ENCODE data around the gene ASTN2. TPM values are rescaled to one million over a fixed set of nuclear protein-coding genes. Genes with fewer than 3 reads are reported as not detected.

ASTN2 gene
- polyA plus RNA-seq, 1 donor from 2014 or later = 6.8 TPM

- Histone ChIP-seq H4K20me1 (ENCODE audit: insufficient read depth) (no peaks in the 10 kb centered on the region), H3K9me3 (ENCODE audit: low read length) (no peaks in the 10 kb centered on the region), H3F3A (ENCODE audit: insufficient read depth, low read length, poor library complexity, severe bottlenecking) (no peaks in the 10 kb centered on the region), H3K79me2 (replicated peaks; ENCODE audit: insufficient read depth, low read length) (no peaks in the 10 kb centered on the region), H3K4me3 (ENCODE audit: low read length) (no peak overlapping the region), H3K27me3 (ENCODE audit: insufficient read depth, low read depth, low read length) (no peaks in the 10 kb centered on the region), H3K27ac (ENCODE audit: low read length) (no peak overlapping the region), H3K4me2 (ENCODE audit: low read length) (no peak overlapping the region), H3K9me2 (ENCODE audit: insufficient read depth, low read length) (no peaks in the 10 kb centered on the region), H3K9ac (ENCODE audit: low read length) (no peak overlapping the region), H2AFZ (ENCODE audit: low read depth, low read length) (no peak overlapping the region), H3K36me3 (ENCODE audit: insufficient read depth, low read length) (no peaks in the 10 kb centered on the region)
- TF ChIP-seq TAF1 (IDR thresholded peaks at IDR 0.05; ENCODE audit: low read depth) (no peak), EP300 (conservative IDR thresholded peaks at IDR 0.05; ENCODE audit: poor library complexity, severe bottlenecking) (no peak), CTCF (IDR thresholded peaks at IDR 0.05; ENCODE audit: poor library complexity, severe bottlenecking) (no peak), MXI1 (conservative IDR thresholded peaks at IDR 0.05; ENCODE audit: poor library complexity, severe bottlenecking) (no peak), POLR2AphosphoS5 (IDR thresholded peaks at IDR 0.05) (no peak), EZH2 (IDR thresholded peaks at IDR 0.05; ENCODE audit: borderline replicate concordance, insufficient read depth, low read length, poor library complexity, severe bottlenecking) (no peak), RAD21 (conservative IDR thresholded peaks at IDR 0.05) (no peak), SMC3 (conservative IDR thresholded peaks at IDR 0.05; ENCODE audit: poor library complexity) (no peak)
- TF ChIP-seq, protein P1, sequence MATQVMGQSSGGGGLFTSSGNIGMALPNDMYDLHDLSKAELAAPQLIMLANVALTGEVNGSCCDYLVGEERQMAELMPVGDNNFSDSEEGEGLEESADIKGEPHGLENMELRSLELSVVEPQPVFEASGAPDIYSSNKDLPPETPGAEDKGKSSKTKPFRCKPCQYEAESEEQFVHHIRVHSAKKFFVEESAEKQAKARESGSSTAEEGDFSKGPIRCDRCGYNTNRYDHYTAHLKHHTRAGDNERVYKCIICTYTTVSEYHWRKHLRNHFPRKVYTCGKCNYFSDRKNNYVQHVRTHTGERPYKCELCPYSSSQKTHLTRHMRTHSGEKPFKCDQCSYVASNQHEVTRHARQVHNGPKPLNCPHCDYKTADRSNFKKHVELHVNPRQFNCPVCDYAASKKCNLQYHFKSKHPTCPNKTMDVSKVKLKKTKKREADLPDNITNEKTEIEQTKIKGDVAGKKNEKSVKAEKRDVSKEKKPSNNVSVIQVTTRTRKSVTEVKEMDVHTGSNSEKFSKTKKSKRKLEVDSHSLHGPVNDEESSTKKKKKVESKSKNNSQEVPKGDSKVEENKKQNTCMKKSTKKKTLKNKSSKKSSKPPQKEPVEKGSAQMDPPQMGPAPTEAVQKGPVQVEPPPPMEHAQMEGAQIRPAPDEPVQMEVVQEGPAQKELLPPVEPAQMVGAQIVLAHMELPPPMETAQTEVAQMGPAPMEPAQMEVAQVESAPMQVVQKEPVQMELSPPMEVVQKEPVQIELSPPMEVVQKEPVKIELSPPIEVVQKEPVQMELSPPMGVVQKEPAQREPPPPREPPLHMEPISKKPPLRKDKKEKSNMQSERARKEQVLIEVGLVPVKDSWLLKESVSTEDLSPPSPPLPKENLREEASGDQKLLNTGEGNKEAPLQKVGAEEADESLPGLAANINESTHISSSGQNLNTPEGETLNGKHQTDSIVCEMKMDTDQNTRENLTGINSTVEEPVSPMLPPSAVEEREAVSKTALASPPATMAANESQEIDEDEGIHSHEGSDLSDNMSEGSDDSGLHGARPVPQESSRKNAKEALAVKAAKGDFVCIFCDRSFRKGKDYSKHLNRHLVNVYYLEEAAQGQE (IDR thresholded peaks at IDR 0.05; ENCODE audit: borderline replicate concordance) = no peak
These were observed 371.7 kb downstream of the ASTN2 start for GRCh38 chr9:117043159-117043558.

DNA sequence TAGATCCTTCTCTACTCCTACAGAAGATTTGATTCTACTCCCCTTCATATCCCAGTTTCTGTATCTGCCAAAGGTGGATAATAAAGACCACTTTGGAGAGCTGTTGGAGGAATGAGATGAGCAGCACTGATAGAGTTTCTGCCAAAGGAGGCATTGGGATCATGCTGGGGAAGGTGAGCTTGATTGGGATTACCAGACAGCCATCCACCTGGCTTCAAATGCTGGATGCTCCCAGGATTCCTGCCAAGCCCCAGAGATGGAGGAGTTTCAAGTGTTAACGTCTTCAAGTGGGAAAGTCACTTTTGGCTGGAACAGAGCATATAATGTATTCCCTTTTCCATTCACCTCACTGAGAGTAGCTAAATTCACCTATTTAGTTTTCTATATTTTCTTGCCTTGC, 379.3 kb downstream of the ASTN2 start:
- no peak overlapping the region for H3K4me3 ChIP-seq (ENCODE audit: low read length)
- no peaks in the 10 kb centered on the region for H3F3A ChIP-seq (ENCODE audit: insufficient read depth, low read length, poor library complexity, severe bottlenecking)
- H3K9ac ChIP-seq (ENCODE audit: low read length) = no peak overlapping the region
- no peak overlapping the region for H3K27ac ChIP-seq (ENCODE audit: low read length)
- H3K36me3 ChIP-seq (ENCODE audit: insufficient read depth, low read length) = no peaks in the 10 kb centered on the region
- H3K9me3 ChIP-seq (ENCODE audit: low read length) = no peaks in the 10 kb centered on the region
- no peak overlapping the region for H3K4me2 ChIP-seq (ENCODE audit: low read length)
- no peaks in the 10 kb centered on the region for H3K27me3 ChIP-seq (ENCODE audit: insufficient read depth, low read depth, low read length)
- H4K20me1 ChIP-seq (ENCODE audit: insufficient read depth) = no peaks in the 10 kb centered on the region
- H3K9me2 ChIP-seq (ENCODE audit: insufficient read depth, low read length) = no peaks in the 10 kb centered on the region
- TF ChIP-seq CTCF (IDR thresholded peaks at IDR 0.05; ENCODE audit: poor library complexity, severe bottlenecking) = no peak
- no peak for TF ChIP-seq MXI1 (conservative IDR thresholded peaks at IDR 0.05; ENCODE audit: poor library complexity, severe bottlenecking)
- TF ChIP-seq EP300 (conservative IDR thresholded peaks at IDR 0.05; ENCODE audit: poor library complexity, severe bottlenecking) = no peak
- TF ChIP-seq TAF1 (IDR thresholded peaks at IDR 0.05; ENCODE audit: low read depth) = no peak
- no peak for TF ChIP-seq RAD21 (conservative IDR thresholded peaks at IDR 0.05)
- TF ChIP-seq POLR2AphosphoS5 (IDR thresholded peaks at IDR 0.05) = no peak
- TF ChIP-seq EZH2 (IDR thresholded peaks at IDR 0.05; ENCODE audit: borderline replicate concordance, insufficient read depth, low read length, poor library complexity, severe bottlenecking) = no peak
- TF ChIP-seq, protein P1 (IDR thresholded peaks at IDR 0.05; ENCODE audit: borderline replicate concordance) = no peak
- no peak for TF ChIP-seq SMC3 (conservative IDR thresholded peaks at IDR 0.05; ENCODE audit: poor library complexity)
- H3K79me2 ChIP-seq (replicated peaks; ENCODE audit: insufficient read depth, low read length) = no peaks in the 10 kb centered on the region
- H2AFZ ChIP-seq (ENCODE audit: low read depth, low read length) = no peak overlapping the region
